ENCODE data around the gene LRRC63.

DNA sequence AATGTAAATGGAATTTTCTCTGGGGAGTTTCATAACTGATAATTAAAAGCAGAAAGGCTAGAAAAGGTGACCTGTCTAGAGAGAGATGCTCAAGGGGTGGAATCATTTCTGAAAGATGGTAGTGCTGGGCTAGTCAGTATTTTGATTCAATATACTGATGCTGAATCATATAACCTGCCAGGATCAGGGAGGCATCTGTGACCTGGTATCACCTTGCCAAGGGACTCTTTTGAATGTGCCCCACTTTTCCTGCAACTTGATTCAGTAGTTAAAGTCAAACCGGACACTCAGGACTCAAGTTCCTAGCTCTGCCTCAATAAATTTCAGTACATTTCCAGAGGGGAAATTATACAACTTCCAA lies 45.5 kb upstream of the LRRC63 start:
- no peak for TF ChIP-seq ZBTB7A (IDR thresholded peaks at IDR 0.05; ENCODE audit: borderline replicate concordance, control insufficient read depth, low read depth, low read length)
- TF ChIP-seq SMARCA4 (IDR thresholded peaks at IDR 0.05), result no peak
- no peak for TF ChIP-seq ZNF644 (tag; IDR thresholded peaks at IDR 0.05; ENCODE audit: low read depth)
- TF ChIP-seq, protein P1, sequence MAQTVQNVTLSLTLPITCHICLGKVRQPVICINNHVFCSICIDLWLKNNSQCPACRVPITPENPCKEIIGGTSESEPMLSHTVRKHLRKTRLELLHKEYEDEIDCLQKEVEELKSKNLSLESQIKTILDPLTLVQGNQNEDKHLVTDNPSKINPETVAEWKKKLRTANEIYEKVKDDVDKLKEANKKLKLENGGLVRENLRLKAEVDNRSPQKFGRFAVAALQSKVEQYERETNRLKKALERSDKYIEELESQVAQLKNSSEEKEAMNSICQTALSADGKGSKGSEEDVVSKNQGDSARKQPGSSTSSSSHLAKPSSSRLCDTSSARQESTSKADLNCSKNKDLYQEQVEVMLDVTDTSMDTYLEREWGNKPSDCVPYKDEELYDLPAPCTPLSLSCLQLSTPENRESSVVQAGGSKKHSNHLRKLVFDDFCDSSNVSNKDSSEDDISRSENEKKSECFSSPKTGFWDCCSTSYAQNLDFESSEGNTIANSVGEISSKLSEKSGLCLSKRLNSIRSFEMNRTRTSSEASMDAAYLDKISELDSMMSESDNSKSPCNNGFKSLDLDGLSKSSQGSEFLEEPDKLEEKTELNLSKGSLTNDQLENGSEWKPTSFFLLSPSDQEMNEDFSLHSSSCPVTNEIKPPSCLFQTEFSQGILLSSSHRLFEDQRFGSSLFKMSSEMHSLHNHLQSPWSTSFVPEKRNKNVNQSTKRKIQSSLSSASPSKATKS (CRISPR knock-in tag; IDR thresholded peaks at IDR 0.05), result no peak
- TF ChIP-seq FOXP1 (CRISPR knock-in tag; IDR thresholded peaks at IDR 0.05), result no peak
- no peak for TF ChIP-seq POLR2AphosphoS5 (IDR thresholded peaks at IDR 0.05; ENCODE audit: control insufficient read depth, insufficient read depth, low read depth, low read length)
- TF ChIP-seq MCM5 (IDR thresholded peaks at IDR 0.05; ENCODE audit: low read depth), result no peak
- TF ChIP-seq RBM22 (IDR thresholded peaks at IDR 0.05; ENCODE audit: low read depth, low read length, poor library complexity, severe bottlenecking), result no peak
- TF ChIP-seq, protein P2, sequence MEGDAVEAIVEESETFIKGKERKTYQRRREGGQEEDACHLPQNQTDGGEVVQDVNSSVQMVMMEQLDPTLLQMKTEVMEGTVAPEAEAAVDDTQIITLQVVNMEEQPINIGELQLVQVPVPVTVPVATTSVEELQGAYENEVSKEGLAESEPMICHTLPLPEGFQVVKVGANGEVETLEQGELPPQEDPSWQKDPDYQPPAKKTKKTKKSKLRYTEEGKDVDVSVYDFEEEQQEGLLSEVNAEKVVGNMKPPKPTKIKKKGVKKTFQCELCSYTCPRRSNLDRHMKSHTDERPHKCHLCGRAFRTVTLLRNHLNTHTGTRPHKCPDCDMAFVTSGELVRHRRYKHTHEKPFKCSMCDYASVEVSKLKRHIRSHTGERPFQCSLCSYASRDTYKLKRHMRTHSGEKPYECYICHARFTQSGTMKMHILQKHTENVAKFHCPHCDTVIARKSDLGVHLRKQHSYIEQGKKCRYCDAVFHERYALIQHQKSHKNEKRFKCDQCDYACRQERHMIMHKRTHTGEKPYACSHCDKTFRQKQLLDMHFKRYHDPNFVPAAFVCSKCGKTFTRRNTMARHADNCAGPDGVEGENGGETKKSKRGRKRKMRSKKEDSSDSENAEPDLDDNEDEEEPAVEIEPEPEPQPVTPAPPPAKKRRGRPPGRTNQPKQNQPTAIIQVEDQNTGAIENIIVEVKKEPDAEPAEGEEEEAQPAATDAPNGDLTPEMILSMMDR (IDR thresholded peaks at IDR 0.05 in 2 of 3, conservative IDR thresholded peaks at IDR 0.05 in 1 of 3; ENCODE audit: insufficient read depth in 2 of 3, low read depth in 1 of 3, low read length in 3 of 3), result no peak
- TF ChIP-seq TEAD2 (tag; IDR thresholded peaks at IDR 0.05), result no peak

Data from K562 (cell line).